NT2/D1 (cell line): ENCODE results near the gene INSR.

Source experiments
- DNase-seq: peaks from one replicate; pipeline ENCODE4 v3.0.0-alpha.2; 2011; ENCODE audit warnings: low read depth, low spot score
- H3K27me3 ChIP-seq: 2 replicates; pipeline ENCODE4 v1.6.0; 2011; ENCODE audit warnings: mild to moderate bottlenecking; ENCODE audit not compliant: insufficient read length, insufficient read depth
- H3K36me3 ChIP-seq: 2 replicates; pipeline ENCODE4 v1.6.1; 2011; ENCODE audit warnings: mild to moderate bottlenecking, low read length, mixed read lengths; ENCODE audit not compliant: insufficient read depth, insufficient read length
- H3K4me1 ChIP-seq: 2 replicates; pipeline ENCODE4 v1.5.1; 2011; ENCODE audit not compliant: insufficient read depth, insufficient read length
- H3K4me3 ChIP-seq: 2 replicates; pipeline ENCODE4 v1.5.1; 2011; ENCODE audit warnings: low read depth; ENCODE audit not compliant: insufficient read length
- H3K9ac ChIP-seq: 2 replicates; pipeline ENCODE4 v1.6.0; 2011; ENCODE audit warnings: low read depth; ENCODE audit not compliant: insufficient read length
- H3K9me3 ChIP-seq: 2 replicates; pipeline ENCODE4 v1.5.1; 2011; ENCODE audit warnings: mild to moderate bottlenecking, low read length; ENCODE audit not compliant: insufficient read depth
- SUZ12 ChIP-seq: IDR thresholded peaks from 2 replicates; pipeline ENCODE4 v1.6.1; 2011; ENCODE audit not compliant: insufficient read length, insufficient read depth; ENCODE audit errors: extremely low read depth
- YY1 ChIP-seq: IDR thresholded peaks from 2 replicates; pipeline ENCODE4 v1.6.1; 2011; ENCODE audit not compliant: insufficient read length, insufficient read depth
- ZNF274 ChIP-seq: IDR thresholded peaks from 2 replicates; pipeline ENCODE4 v1.6.1; 2011; ENCODE audit warnings: mild to moderate bottlenecking, low read depth, low read length

INSR gene

GRCh38 chr19:7125221-7125620, 169.0 kb downstream of the INSR start:
- Histone ChIP-seq H3K9ac (no peak overlapping the region), H3K36me3 (peaks cover 40% of the 10 kb centered on the region), H3K4me1 (no peaks in the 10 kb centered on the region), H3K27me3 (no peaks in the 10 kb centered on the region), H3K9me3 (peaks cover 25% of the 10 kb centered on the region), H3K4me3 (no peak overlapping the region)
- no peak for DNase-seq
- TF ChIP-seq SUZ12 (no peak), YY1 (no peak), ZNF274 (no peak)

GRCh38 chr19:7124782-7125181, 169.4 kb downstream of the INSR start:
- H3K9ac ChIP-seq = no peak overlapping the region
- no peaks in the 10 kb centered on the region for H3K27me3 ChIP-seq
- peaks cover 41% of the 10 kb centered on the region for H3K36me3 ChIP-seq
- no peak overlapping the region for H3K4me3 ChIP-seq
- no peaks in the 10 kb centered on the region for H3K4me1 ChIP-seq
- DNase-seq = no peak
- TF ChIP-seq ZNF274 (no peak), SUZ12 (no peak), YY1 (no peak)
- H3K9me3 ChIP-seq = peaks cover 25% of the 10 kb centered on the region

GRCh38 chr19:7122701-7123100, 171.5 kb downstream of the INSR start:
- TF ChIP-seq YY1 = no peak
- TF ChIP-seq SUZ12 = no peak
- no peak for TF ChIP-seq ZNF274
- H3K4me1 ChIP-seq = no peaks in the 10 kb centered on the region
- no peak for DNase-seq

DNA sequence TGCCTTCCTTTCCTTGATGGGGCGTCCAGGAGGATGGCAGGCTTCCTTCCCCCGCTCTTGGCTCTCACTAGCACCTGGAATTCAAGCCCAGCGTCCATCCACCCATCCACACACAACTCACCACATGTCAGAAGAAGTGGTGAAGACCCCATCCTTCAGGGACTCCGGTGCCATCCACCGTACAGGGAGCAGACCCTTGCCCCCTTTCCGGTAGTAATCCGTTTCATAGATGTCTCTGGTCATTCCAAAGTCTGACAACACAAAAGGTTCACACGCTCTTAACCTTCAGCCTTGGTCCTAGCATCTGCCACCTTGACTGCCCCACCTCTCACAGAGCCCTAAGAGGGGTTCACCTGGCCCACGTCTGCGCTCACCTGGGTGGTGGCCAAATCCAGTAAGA, 173.7 kb downstream of the INSR start:
- H3K36me3 ChIP-seq = peaks cover 29% of the 10 kb centered on the region
- no peaks in the 10 kb centered on the region for H3K27me3 ChIP-seq
- H3K9me3 ChIP-seq = peaks cover 8% of the 10 kb centered on the region; the same call in 1 of the 2 replicates
- no peaks in the 10 kb centered on the region for H3K4me1 ChIP-seq
- TF ChIP-seq ZNF274 (no peak), YY1 (no peak), SUZ12 (no peak)
- H3K4me3 ChIP-seq = no peak overlapping the region
- no peak overlapping the region for H3K9ac ChIP-seq
- DNase-seq = no peak

More at GRCh38 chr19:7122701-7123100, 171.5 kb downstream of the INSR start:
- H3K36me3 ChIP-seq = peaks cover 41% of the 10 kb centered on the region
- no peak overlapping the region for H3K4me3 ChIP-seq
- peaks cover 25% of the 10 kb centered on the region for H3K9me3 ChIP-seq
- no peak overlapping the region for H3K9ac ChIP-seq
- no peaks in the 10 kb centered on the region for H3K27me3 ChIP-seq

GRCh38 chr19:7119582-7119981, 174.6 kb downstream of the INSR start:
- no peak overlapping the region for H3K4me3 ChIP-seq
- peaks cover 21% of the 10 kb centered on the region for H3K36me3 ChIP-seq
- no peak for DNase-seq
- TF ChIP-seq YY1 = no peak
- H3K9me3 ChIP-seq = no peaks in the 10 kb centered on the region
- no peaks in the 10 kb centered on the region for H3K27me3 ChIP-seq
- no peaks in the 10 kb centered on the region for H3K4me1 ChIP-seq
- no peak overlapping the region for H3K9ac ChIP-seq

DNA sequence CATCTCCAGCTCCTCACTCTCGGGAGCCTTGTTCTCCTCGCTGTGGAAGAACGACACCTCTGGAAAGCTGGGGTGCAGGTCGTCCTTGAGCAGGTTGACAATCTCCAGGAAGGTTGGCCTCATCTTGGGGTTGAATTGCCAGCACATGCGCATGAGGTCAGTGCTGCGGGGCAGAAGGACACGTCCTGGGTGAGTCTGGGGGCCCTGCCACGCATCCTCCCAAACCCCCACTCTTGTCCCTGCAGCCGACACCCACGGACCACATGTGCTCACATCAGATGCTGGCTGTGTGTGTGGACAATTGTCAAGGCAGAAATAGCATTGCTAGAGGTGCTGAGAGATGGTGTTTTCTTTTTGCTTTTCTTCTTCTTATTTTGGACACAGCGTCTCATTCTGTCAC, 177.0 kb downstream of the INSR start:
- Histone ChIP-seq H3K4me1 (no peaks in the 10 kb centered on the region), H3K9me3 (peaks cover 12% of the 10 kb centered on the region; the same call in 1 of the 2 replicates), H3K4me3 (no peak overlapping the region), H3K9ac (no peak overlapping the region), H3K36me3 (peaks cover 16% of the 10 kb centered on the region), H3K27me3 (no peaks in the 10 kb centered on the region)
- TF ChIP-seq SUZ12 = no peak
- no peak for DNase-seq

DNA sequence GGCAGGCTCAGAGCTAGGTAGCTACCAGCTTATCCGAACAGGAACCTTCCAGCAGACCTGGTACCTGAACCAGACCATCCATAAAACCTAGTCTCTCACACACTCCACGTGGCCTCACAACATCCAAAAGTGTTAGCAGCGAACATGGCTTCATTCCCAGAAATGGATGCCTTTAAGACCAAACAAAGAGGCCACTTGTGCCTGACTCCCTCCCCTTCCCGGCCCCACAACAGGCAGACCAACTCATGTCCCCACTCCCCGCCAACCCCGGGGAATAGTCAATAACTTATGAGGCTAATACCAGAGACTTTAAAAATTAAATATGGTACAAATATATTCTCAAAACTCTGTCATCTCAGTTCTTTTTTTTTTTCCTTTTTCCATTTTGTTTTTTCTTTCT, 178.5 kb downstream of the INSR start:
- no peaks in the 10 kb centered on the region for H3K27me3 ChIP-seq
- no peaks in the 10 kb centered on the region for H3K4me1 ChIP-seq
- H3K4me3 ChIP-seq = no peak overlapping the region
- H3K36me3 ChIP-seq = peaks cover 8% of the 10 kb centered on the region
- TF ChIP-seq YY1 = no peak
- TF ChIP-seq ZNF274 = no peak
- TF ChIP-seq SUZ12 = no peak
- no peak overlapping the region for H3K9ac ChIP-seq
- DNase-seq = no peak
- H3K9me3 ChIP-seq = peaks cover 12% of the 10 kb centered on the region; the same call in 1 of the 2 replicates

DNA sequence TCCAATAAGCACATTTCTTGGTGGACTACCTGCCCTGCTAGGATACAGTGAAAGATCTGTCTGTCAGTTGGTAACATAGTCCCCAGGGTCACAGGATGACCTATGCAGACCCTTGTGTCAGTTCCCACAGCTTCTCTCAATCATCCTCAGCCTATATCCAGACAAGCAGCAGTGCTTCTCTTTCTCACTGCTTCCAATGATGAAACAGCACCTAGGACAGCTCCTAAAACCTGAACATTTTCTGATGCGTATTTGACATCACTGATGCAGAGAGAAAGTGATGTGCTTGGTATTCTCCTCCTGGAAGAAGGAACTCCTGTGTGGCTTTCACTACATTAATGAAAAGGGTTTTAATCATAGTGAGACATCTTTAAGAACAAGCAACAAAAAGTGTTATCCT, 181.0 kb downstream of the INSR start:
- Histone ChIP-seq H3K4me3 (no peak overlapping the region), H3K27me3 (no peaks in the 10 kb centered on the region), H3K9me3 (peaks cover 12% of the 10 kb centered on the region; the same call in 1 of the 2 replicates), H3K4me1 (peaks cover 4% of the 10 kb centered on the region), H3K36me3 (peaks cover 3% of the 10 kb centered on the region), H3K9ac (no peak overlapping the region)
- TF ChIP-seq YY1 = no peak
- no peak for DNase-seq
